Stimulated activated memory B cell treated with anti-CD40 and anti-IgM and Interleukin-4, amounts not matched to agents 10 μg/mL and 1 μg/mL and 100 μg/mL, for 72 hours (primary cell): Measurements from ENCODE around the gene CTAG1A.
A peak's percentile ranks its signal among the peaks of the same experiment; 100 is the strongest.
"Not testable (repeated sequence)": the region's sequence is repeated elsewhere in the genome, so short reads cannot be mapped to it uniquely, and the experiment has no call there.

Source experiments
- ATAC-seq: fragments of 150-1000 bp; cut with Tn5 transposase; 2 replicates; pipeline ENCODE4 v1.10.0; 2021
- H3K27ac Mint-ChIP-seq: one replicate; pipeline ENCODE4 v1.8.0; 2022; ENCODE audit warnings: mild to moderate bottlenecking, mixed read lengths
- H3K27me3 Mint-ChIP-seq: one replicate; pipeline ENCODE4 v1.8.0; 2022; ENCODE audit warnings: mixed read lengths
- H3K36me3 Mint-ChIP-seq: one replicate; pipeline ENCODE4 v1.8.0; 2022; ENCODE audit warnings: mixed read lengths
- H3K4me1 Mint-ChIP-seq: one replicate; pipeline ENCODE4 v1.8.0; 2022; ENCODE audit warnings: mixed read lengths
- H3K4me3 Mint-ChIP-seq: one replicate; pipeline ENCODE4 v1.8.0; 2022; ENCODE audit warnings: mild to moderate bottlenecking, moderate library complexity, mixed read lengths
- H3K9me3 Mint-ChIP-seq: one replicate; pipeline ENCODE4 v1.8.0; 2022; ENCODE audit warnings: mixed read lengths

CTAG1A gene

GRCh38 chrX:154584585-154585183 is at the start of gene CTAG1A:
Gene CTAG1A, plus strand, starts transcription at chrX:154585133. Its CDS starts 74 bp downstream, at chrX:154585207.
- not testable (repeated sequence) for H3K4me3 Mint-ChIP-seq, H3K4me1 Mint-ChIP-seq, H3K27ac Mint-ChIP-seq, H3K9me3 Mint-ChIP-seq, H3K27me3 Mint-ChIP-seq, H3K36me3 Mint-ChIP-seq, ATAC-seq

- no peak overlapping the region for H3K4me3 Mint-ChIP-seq
- peaks cover 25% of the 10 kb centered on the region for H3K36me3 Mint-ChIP-seq
- peaks cover 17% of the 10 kb centered on the region for H3K4me1 Mint-ChIP-seq
- no peak for ATAC-seq
- H3K27me3 Mint-ChIP-seq, result no peaks in the 10 kb centered on the region
- H3K27ac Mint-ChIP-seq, result peak overlapping the region; percentile 83
- no peaks in the 10 kb centered on the region for H3K9me3 Mint-ChIP-seq
Observed at GRCh38 chrX:154535892-154536291, 49.0 kb upstream of the CTAG1A start.

- Mint-ChIP-seq H3K4me3 (no peak overlapping the region), H3K9me3 (no peaks in the 10 kb centered on the region), H3K36me3 (peaks cover 19% of the 10 kb centered on the region), H3K27me3 (no peaks in the 10 kb centered on the region), H3K4me1 (peaks cover 32% of the 10 kb centered on the region), H3K27ac (no peak overlapping the region)
- no peak for ATAC-seq
Observed at GRCh38 chrX:154539077-154539476, 45.9 kb upstream of the CTAG1A start.

- H3K4me3 Mint-ChIP-seq, H3K27ac Mint-ChIP-seq, ATAC-seq, H3K9me3 Mint-ChIP-seq, H3K27me3 Mint-ChIP-seq: not testable (repeated sequence)
- Mint-ChIP-seq H3K36me3 (peaks cover 10% of the 10 kb centered on the region), H3K4me1 (peaks cover 31% of the 10 kb centered on the region)
Observed at GRCh38 chrX:154540365-154540764, 44.6 kb upstream of the CTAG1A start.

GRCh38 chrX:154540897-154541535 is 43.9 kb upstream of the CTAG1A start:
- H3K36me3 Mint-ChIP-seq, result peaks cover 10% of the 10 kb centered on the region
- no peaks in the 10 kb centered on the region for H3K27me3 Mint-ChIP-seq
- H3K27ac Mint-ChIP-seq, result peak overlapping the region; percentile 92
- no peak overlapping the region for H3K4me3 Mint-ChIP-seq
- no peak for ATAC-seq
- peaks cover 31% of the 10 kb centered on the region for H3K4me1 Mint-ChIP-seq
- H3K9me3 Mint-ChIP-seq, result no peaks in the 10 kb centered on the region

GRCh38 chrX:154541589-154541895 is 43.4 kb upstream of the CTAG1A start:
- Mint-ChIP-seq H3K9me3 (no peaks in the 10 kb centered on the region), H3K4me1 (peaks cover 31% of the 10 kb centered on the region), H3K4me3 (no peak overlapping the region), H3K27ac (peak overlapping the region; percentile 92), H3K36me3 (peaks cover 10% of the 10 kb centered on the region), H3K27me3 (no peaks in the 10 kb centered on the region)
- ATAC-seq, result no peak

GRCh38 chrX:154541896-154542722 is 42.8 kb upstream of the CTAG1A start:
- Mint-ChIP-seq H3K4me3 (peak overlapping the region; percentile 78), H3K27me3 (no peaks in the 10 kb centered on the region), H3K9me3 (no peaks in the 10 kb centered on the region), H3K27ac (peak overlapping the region; percentile 92), H3K4me1 (peaks cover 31% of the 10 kb centered on the region), H3K36me3 (peaks cover 10% of the 10 kb centered on the region)
- ATAC-seq, result no peak

GRCh38 chrX:154542723-154543424 is 42.1 kb upstream of the CTAG1A start:
- Mint-ChIP-seq H3K36me3 (peaks cover 10% of the 10 kb centered on the region), H3K4me1 (peaks cover 32% of the 10 kb centered on the region), H3K4me3 (peak overlapping the region; percentile 78), H3K27ac (peak overlapping the region; percentile 92), H3K27me3 (no peaks in the 10 kb centered on the region), H3K9me3 (no peaks in the 10 kb centered on the region)
- ATAC-seq, result peak; percentile 17

GRCh38 chrX:154545673-154546274 is 39.2 kb upstream of the CTAG1A start:
- peak overlapping the region; percentile 95 for H3K27ac Mint-ChIP-seq
- H3K9me3 Mint-ChIP-seq, result no peaks in the 10 kb centered on the region
- peak overlapping the region; percentile 77 for H3K4me3 Mint-ChIP-seq
- no peak for ATAC-seq
- H3K4me1 Mint-ChIP-seq, result peaks cover 49% of the 10 kb centered on the region
- peaks cover 17% of the 10 kb centered on the region for H3K36me3 Mint-ChIP-seq
- H3K27me3 Mint-ChIP-seq, result no peaks in the 10 kb centered on the region

- H3K9me3 Mint-ChIP-seq, result no peaks in the 10 kb centered on the region
- peak within 1 kb of the TSS; percentile 88 for H3K4me3 Mint-ChIP-seq
- peak within 1 kb of the TSS; percentile 95 for H3K27ac Mint-ChIP-seq
- peaks cover 19% of the 10 kb centered on the region for H3K36me3 Mint-ChIP-seq
- H3K4me1 Mint-ChIP-seq, result peaks cover 55% of the 10 kb centered on the region
- no peaks in the 10 kb centered on the region for H3K27me3 Mint-ChIP-seq
- peak; percentile 84 for ATAC-seq
Observed at GRCh38 chrX:154546354-154547244, 38.3 kb upstream of the CTAG1A start, which contains the start of gene G6PD. Gene G6PD, minus strand, starts transcription at chrX:154546846. Its CDS starts 691 bp downstream, at chrX:154546155.

- no peaks in the 10 kb centered on the region for H3K9me3 Mint-ChIP-seq
- peak; percentile 92 for ATAC-seq
- H3K27me3 Mint-ChIP-seq, result no peaks in the 10 kb centered on the region
- peaks cover 55% of the 10 kb centered on the region for H3K4me1 Mint-ChIP-seq
- peaks cover 25% of the 10 kb centered on the region for H3K36me3 Mint-ChIP-seq
- H3K4me3 Mint-ChIP-seq, result peak within 1 kb of the TSS; percentile 88
- H3K27ac Mint-ChIP-seq, result peak within 1 kb of the TSS; percentile 95
Observed at GRCh38 chrX:154547245-154548027, 37.5 kb upstream of the CTAG1A start, which contains the start of gene IKBKG. Gene IKBKG, plus strand, starts transcription at chrX:154547620. Its CDS starts 4,383 bp downstream, at chrX:154552003.

- peaks cover 51% of the 10 kb centered on the region for H3K4me1 Mint-ChIP-seq
- no peaks in the 10 kb centered on the region for H3K27me3 Mint-ChIP-seq
- no peak for ATAC-seq
- no peaks in the 10 kb centered on the region for H3K9me3 Mint-ChIP-seq
- peak overlapping the region; percentile 88 for H3K4me3 Mint-ChIP-seq
- H3K36me3 Mint-ChIP-seq, result peaks cover 22% of the 10 kb centered on the region
- H3K27ac Mint-ChIP-seq, result peak overlapping the region; percentile 95
Observed at GRCh38 chrX:154548028-154548316, 37.0 kb upstream of the CTAG1A start.

- no peak for ATAC-seq
- H3K36me3 Mint-ChIP-seq, result peaks cover 29% of the 10 kb centered on the region
- peaks cover 48% of the 10 kb centered on the region for H3K4me1 Mint-ChIP-seq
- H3K27me3 Mint-ChIP-seq, result no peaks in the 10 kb centered on the region
- peak overlapping the region; percentile 51 for H3K4me3 Mint-ChIP-seq
- no peaks in the 10 kb centered on the region for H3K9me3 Mint-ChIP-seq
- H3K27ac Mint-ChIP-seq, result peak overlapping the region; percentile 26
Observed at GRCh38 chrX:154549766-154550165, 35.2 kb upstream of the CTAG1A start.
